Daoy (cell line): Measurements from ENCODE around the gene SHLD1. TPM values are rescaled to one million over a fixed set of nuclear protein-coding genes. Genes with fewer than 3 reads are reported as not detected.

Experiments
- DNase-seq: peaks from one replicate; pipeline ENCODE4 v3.0.0-alpha.2; 2015; ENCODE audit warnings: low read depth
- total RNA-seq: library from RNA; depleted of rRNA; stranded (reverse); fragments of >200 nt; shearing (Covaris generic); gene quantifications from 2 replicates; pipeline ENCODE4 v1.2.3, GENCODE V29; 2014

The SHLD1 gene
- total RNA-seq, 1 experiment from 2014 or later, result 3.0 TPM

- DNase-seq, result no peak
These were observed 70.5 kb downstream of the SHLD1 start for GRCh38 chr20:5820738-5821137.

DNA sequence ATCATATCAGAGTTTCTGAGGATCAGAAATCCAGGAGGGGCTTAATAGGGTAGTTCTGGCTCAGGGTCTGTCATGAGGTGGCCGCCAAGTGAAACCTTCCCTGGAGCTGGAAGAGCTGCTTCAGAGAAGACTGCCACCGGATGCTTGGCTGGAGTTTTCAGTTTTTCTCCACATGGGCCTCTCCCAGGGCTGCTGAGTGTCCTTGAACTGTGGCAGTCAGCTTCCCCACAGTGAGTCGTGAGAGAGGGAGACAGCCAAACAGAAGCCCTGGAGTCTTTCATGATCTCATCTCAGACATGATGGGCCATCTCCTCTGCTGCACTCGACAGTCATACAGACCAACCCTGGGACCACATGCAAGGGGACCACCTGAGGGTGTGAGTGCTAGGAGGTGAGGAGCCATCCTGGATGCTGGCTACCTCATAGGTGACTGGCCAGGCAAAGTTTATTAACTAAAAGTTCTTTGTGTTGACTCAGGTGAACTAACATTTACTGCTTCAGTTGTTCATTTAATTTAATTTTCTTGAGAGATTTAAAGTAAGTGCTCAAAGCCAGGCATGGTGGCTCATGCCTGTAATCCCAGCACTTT is 71.5 kb downstream of the SHLD1 start:
- DNase-seq, result no peak

DNA sequence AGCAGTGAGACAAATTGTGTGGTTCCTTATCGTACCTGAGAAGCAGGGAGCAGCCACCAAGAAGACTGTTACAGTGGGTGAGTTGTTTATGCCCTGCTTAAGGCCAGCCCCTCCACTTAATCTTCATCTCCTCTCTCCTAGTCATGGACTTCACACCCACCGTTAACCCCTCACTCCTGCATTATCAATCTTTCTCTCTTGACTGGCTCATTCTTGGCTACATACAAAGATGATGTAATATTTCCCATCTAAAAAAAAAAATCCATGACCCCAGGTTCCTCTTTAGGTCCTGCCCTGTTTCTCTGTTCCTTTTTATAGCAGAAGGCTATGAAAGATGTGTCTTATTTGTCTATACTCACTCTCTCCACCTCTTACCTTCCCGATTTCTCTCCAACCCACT is 72.4 kb downstream of the SHLD1 start:
- no peak for DNase-seq

GRCh38 chr20:5825130-5825719 is 75.0 kb downstream of the SHLD1 start:
- DNase-seq, result no peak

GRCh38 chr20:5827098-5827853 is 77.1 kb downstream of the SHLD1 start:
- DNase-seq, result no peak

DNA sequence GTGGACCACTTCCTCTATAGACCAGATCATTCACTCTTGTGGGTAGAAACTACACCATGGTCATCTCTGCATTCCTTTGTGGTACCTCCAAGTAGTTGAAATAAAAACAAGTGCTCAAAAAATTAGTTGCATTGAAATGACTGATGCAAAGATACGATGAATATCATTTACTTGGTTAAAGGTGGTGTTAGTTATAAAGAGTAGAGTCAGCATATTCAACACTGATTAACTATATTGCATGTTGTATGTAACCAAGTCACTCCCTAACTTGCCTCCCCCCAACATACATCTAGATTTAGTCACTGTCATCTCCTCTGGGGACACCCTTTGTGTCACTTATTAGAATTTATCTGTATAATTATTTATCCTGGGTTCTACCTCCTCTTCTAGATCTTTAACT is 77.7 kb downstream of the SHLD1 start:
- DNase-seq, result no peak

DNA sequence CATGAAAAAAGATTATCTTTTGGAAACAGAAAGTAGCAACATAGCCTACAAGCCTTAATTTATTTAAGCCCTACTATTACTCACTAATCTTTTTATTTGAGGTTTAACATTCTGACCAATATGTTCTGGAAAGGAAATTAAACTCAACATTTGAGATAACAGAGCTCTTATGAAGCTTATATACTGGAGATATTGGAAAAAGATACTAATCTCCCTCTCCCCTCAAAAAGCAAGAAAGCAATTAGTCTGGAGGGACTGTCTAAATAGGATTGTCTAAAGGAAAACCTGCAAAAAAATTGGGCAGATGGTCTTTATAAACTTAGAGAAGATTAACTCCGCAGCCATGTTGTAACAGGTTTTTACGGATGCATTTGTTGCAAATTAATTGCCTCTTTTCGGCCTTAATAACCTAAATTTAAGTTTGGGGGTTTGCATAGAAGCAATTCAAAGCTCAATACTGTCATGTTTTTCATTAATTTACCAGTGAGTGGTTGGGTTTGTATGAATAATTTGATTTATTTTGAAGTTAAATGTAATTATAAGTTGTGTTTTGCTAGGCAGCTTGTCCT is 79.1 kb downstream of the SHLD1 start:
- DNase-seq, result no peak

DNA sequence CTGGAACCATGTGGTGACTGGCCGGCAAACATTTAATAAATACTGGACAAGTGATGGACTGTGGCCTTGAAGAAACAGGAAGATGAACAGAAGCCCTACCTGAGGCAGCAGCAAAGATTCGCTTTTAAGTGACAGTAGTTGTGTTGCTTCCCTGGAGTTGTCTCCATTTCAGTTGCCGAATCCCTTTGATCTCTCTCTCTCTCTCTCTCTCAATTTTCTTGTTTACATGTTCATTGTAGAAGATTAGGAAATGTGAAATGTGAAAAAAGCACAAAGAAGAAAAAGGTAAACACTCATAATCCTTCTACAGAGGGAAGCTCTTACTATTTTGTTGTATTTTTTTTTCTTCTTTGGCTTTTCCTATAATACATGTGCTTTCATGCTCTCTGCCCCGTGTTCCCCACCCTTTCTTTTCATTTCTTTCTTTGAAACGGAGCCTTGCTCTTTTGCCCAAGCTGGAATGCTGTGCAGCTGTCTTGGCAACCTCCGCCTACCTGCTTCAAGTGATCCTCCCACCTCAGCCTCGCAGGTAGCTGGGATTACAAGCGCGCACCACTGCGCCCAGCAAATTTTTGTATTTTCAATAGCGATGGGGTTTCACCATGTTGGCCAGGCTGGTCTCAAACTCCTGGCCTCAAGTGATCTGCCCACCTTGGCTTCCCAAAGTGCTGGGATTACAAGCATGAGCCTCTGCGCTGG is 81.5 kb downstream of the SHLD1 start:
- no peak for DNase-seq

DNA sequence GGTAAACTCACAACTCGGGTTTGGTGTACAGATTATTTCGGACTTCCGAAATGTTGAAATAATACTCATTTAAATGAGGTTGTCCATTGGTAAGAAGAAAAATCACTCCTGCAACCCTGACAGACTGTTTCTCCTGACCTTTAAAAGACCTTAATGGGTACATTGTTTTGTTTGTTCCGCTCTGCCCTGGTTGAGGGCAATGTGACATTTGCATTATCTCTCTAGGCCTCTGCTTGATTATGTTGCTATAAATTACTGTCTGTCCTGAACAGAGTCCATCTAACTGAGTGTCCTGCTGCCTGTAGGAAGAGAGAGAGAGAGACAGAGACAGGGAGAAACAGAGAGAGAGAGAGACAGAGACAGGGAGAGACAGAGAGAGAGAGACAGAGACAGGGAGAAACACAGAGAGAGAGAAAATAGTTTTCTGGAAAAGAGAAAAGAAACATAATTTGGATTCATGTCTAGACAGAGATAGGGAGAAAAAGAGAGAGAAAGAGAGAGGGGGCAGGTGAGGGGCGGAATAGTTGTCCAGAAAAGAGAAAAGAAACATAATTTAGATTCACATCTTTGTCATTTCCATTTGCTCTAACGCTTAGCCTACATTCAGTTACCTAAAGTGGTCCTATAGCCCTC is 83.2 kb downstream of the SHLD1 start:
- DNase-seq, result no peak

DNA sequence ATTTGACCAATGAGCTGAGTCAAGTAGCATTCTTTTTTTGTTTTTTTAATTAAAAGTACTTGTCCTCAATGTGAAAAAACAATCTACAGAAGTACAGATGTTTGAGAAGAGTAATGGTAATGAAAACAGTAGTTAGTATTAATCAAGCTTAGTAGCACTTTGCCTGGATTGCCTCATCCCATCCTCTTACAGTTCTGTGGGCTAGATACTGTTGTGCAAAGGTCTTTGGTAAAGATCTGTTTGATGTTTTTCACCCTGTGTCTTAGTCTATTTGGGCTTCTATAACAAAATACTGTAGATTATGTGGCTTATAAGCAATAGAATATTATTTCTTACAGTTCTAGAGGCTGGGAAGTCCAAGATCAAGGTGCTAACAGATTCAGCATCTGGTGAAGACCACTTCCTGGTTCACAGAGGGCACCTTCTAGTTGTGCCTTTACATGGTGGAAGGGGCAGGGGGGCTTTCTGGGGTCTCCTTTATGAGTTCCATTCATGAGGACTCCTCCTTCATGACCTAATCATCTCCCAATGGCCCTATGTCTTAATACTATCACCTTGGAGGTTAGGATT is 84.3 kb downstream of the SHLD1 start:
- DNase-seq, result no peak

DNA sequence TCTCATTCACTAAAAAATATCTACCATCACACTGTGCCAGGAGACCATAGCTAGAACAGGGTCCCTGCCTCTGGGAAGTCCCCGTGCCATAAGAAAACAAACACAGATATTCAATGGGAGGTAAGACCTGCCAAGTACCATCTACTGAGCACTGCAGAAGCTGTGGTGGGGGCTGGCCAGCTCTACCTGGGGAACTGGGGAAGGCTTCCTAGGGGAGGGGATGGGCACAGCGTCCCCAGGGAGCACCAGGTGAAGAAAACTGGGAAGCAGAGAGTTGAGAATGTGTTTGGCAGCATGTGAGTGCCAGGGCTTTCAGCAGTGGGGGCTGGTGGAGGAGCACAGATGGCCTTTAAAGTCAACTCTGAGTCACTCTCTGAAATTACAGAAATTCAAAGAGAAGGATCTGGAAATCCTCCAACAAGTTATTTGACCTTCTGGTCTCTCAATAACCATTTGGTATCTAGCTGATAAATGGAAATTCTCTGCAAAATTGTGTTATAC is 85.2 kb downstream of the SHLD1 start:
- peak; percentile 33 for DNase-seq

- no peak for DNase-seq
These were observed 85.7 kb downstream of the SHLD1 start for GRCh38 chr20:5835871-5836270.

GRCh38 chr20:5836569-5836968 is 86.4 kb downstream of the SHLD1 start:
- no peak for DNase-seq

DNA sequence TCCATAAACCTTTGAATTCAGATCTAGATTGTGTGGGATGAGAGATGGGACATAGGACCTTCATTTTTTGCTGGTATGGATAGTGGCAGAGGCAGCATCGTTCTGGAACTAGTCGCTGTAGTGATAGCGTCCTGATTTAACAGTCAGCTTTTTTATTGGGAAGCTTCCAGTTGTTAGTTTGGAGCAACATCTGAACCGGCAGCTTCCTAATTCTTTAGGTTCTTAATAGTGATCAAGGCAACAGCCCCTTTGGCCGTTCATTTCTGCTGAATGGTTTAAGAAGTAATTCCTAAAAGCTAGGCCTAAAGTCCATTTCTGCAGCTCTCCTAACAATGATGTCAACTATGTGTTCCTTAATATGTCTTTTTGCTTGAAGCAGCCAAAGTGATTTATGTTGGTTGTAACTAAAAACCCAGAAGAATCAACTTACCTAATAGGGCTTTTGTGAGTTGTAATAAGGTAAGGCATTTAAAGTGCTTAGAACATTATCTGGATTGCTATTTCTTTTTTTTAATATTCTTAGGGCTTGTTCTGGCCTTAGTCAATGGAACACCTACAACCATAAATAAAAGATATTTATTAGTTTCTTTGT is 90.3 kb downstream of the SHLD1 start:
- no peak for DNase-seq

GRCh38 chr20:5841522-5841921 is 91.3 kb downstream of the SHLD1 start:
- DNase-seq, result no peak

GRCh38 chr20:5842465-5842864 is 92.3 kb downstream of the SHLD1 start:
- no peak for DNase-seq

- no peak for DNase-seq
These were observed 92.9 kb downstream of the SHLD1 start for GRCh38 chr20:5843054-5843592.

- peak; percentile 89 for DNase-seq
These were observed 94.0 kb downstream of the SHLD1 start for GRCh38 chr20:5844063-5844681.

DNA sequence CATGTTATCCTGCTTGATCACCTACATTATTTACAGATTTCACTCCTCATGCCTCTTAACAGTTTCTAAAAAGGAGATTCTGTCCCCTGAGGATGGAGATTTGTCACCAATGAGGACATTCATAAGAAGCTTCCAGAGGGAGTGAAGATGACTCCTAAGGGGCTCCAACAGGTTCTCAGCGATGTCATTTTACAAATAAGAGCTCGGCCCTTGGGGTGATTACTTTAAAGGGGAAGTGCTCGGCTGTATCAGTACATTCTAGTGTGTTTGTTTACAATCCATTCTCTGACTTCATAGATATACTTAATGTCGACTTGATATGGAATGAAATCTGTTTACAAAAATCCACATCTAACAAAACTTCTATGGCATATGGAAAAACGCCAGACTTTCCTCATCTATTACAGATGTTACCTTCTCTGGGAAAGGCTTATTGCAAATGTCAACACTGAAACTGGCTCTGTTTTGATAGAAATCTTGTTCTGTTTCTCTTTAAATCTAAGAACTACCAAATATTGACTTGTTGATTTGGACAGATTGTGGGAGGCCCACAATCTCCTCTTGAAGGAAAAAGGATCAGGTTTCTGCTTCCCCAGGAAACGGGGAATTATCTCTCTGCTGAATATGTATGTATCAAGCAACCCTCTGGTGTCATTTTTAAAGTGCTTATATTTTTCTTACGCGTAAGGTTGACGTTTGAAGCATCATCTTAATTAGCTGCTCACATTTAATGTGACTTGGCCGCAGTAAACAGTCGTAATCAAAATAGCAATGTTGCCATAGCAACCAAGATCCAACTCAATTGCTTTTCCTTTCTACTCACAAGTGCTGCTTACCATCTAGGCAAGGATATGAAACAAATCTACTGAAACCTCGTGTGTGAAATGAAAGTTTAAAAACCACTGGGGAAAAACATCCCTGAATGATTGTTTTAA is 95.7 kb downstream of the SHLD1 start:
- no peak for DNase-seq
